KOPT-K1 (cell line): Measurements from ENCODE around the gene PDE1C.

Source experiments
- H3K27ac ChIP-seq: fragments of 200-600 bp; sonication (generic); 2 replicates; pipeline ENCODE4 v1.5.1; 2016; ENCODE audit warnings: antibody characterized with exemption, mild to moderate bottlenecking, low read depth, low read length; ENCODE audit not compliant: poor library complexity, severe bottlenecking
- H3K36me3 ChIP-seq: fragments of 200-600 bp; sonication (generic); 2 replicates; pipeline ENCODE4 v1.5.1; 2017; ENCODE audit warnings: antibody characterized with exemption, mild to moderate bottlenecking, low read length, moderate library complexity; ENCODE audit not compliant: insufficient read depth
- H3K9me3 ChIP-seq: fragments of 200-600 bp; sonication (generic); 2 replicates; pipeline ENCODE4 v1.5.1; 2017; ENCODE audit warnings: antibody characterized with exemption, low read length, mild to moderate bottlenecking; ENCODE audit not compliant: insufficient read depth, poor library complexity, severe bottlenecking

The PDE1C gene

GRCh38 chr7:31963569-31964175 lies 106.5 kb downstream of the PDE1C start:
- peaks cover 3% of the 10 kb centered on the region for H3K9me3 ChIP-seq
- H3K36me3 ChIP-seq, result no peaks in the 10 kb centered on the region
- H3K27ac ChIP-seq, result no peak overlapping the region

- no peak overlapping the region for H3K27ac ChIP-seq
- no peaks in the 10 kb centered on the region for H3K36me3 ChIP-seq
- peaks cover 3% of the 10 kb centered on the region for H3K9me3 ChIP-seq
Observed at GRCh38 chr7:31962246-31962645, 108.0 kb downstream of the PDE1C start.

GRCh38 chr7:31958226-31958625 lies 112.0 kb downstream of the PDE1C start:
- Histone ChIP-seq H3K27ac (no peak overlapping the region), H3K9me3 (peaks cover 3% of the 10 kb centered on the region)

GRCh38 chr7:31957756-31958155 lies 112.5 kb downstream of the PDE1C start:
- peaks cover 3% of the 10 kb centered on the region for H3K9me3 ChIP-seq
- no peaks in the 10 kb centered on the region for H3K36me3 ChIP-seq
- no peak overlapping the region for H3K27ac ChIP-seq

More at GRCh38 chr7:31958226-31958625, 112.0 kb downstream of the PDE1C start:
- no peaks in the 10 kb centered on the region for H3K36me3 ChIP-seq

DNA sequence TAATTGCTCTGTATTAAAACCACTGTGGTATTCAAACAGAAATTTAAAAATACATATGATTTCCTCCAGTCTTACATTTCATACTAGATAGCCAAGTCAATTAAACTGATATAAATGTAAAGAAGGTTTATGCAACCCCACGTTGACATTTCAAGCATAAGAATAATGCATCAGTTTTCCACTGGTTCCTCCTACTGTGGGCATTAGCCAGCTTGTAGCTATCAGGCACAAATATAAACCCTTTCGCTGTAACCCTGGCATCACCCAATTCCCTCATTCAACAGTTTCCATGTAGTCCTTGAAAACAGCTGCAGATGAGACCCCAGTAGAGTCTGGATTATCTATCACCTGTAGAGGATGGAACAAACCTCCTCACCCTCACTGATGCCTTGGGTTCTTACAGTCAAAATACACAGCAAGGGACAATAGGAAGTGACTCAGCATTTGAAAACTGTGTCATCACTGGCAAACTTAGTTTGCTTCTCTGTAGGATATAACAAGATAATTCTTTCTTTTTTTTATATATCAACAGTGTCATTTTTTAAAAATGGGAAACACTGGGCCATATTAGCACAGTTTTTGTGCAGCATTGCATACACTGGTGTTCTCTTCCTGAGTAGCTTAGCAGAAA lies 113.0 kb downstream of the PDE1C start:
- Histone ChIP-seq H3K36me3 (no peaks in the 10 kb centered on the region), H3K27ac (no peak overlapping the region)

GRCh38 chr7:31955641-31956040 lies 114.6 kb downstream of the PDE1C start:
- Histone ChIP-seq H3K36me3 (no peaks in the 10 kb centered on the region), H3K27ac (no peak overlapping the region), H3K9me3 (no peaks in the 10 kb centered on the region)

More for the DNA sequence above, 113.0 kb downstream of the PDE1C start:
- no peaks in the 10 kb centered on the region for H3K9me3 ChIP-seq

GRCh38 chr7:31955021-31955420 lies 115.2 kb downstream of the PDE1C start:
- Histone ChIP-seq H3K36me3 (no peaks in the 10 kb centered on the region), H3K27ac (no peak overlapping the region), H3K9me3 (no peaks in the 10 kb centered on the region)

GRCh38 chr7:31954500-31954899 lies 115.7 kb downstream of the PDE1C start:
- H3K9me3 ChIP-seq, result no peaks in the 10 kb centered on the region
- H3K36me3 ChIP-seq, result no peaks in the 10 kb centered on the region
- no peak overlapping the region for H3K27ac ChIP-seq

GRCh38 chr7:31953432-31953831 lies 116.8 kb downstream of the PDE1C start:
- Histone ChIP-seq H3K36me3 (no peaks in the 10 kb centered on the region), H3K27ac (no peak overlapping the region), H3K9me3 (no peaks in the 10 kb centered on the region)

- no peaks in the 10 kb centered on the region for H3K9me3 ChIP-seq
Observed at GRCh38 chr7:31950091-31950755, 120.0 kb downstream of the PDE1C start.

GRCh38 chr7:31948029-31948428 lies 122.2 kb downstream of the PDE1C start:
- H3K27ac ChIP-seq, result no peak overlapping the region
- no peaks in the 10 kb centered on the region for H3K9me3 ChIP-seq
- H3K36me3 ChIP-seq, result no peaks in the 10 kb centered on the region

More at GRCh38 chr7:31950091-31950755, 120.0 kb downstream of the PDE1C start:
- Histone ChIP-seq H3K36me3 (no peaks in the 10 kb centered on the region), H3K27ac (no peak overlapping the region)

GRCh38 chr7:31940167-31940566 lies 130.0 kb downstream of the PDE1C start:
- Histone ChIP-seq H3K27ac (no peak overlapping the region), H3K9me3 (no peaks in the 10 kb centered on the region), H3K36me3 (no peaks in the 10 kb centered on the region)

DNA sequence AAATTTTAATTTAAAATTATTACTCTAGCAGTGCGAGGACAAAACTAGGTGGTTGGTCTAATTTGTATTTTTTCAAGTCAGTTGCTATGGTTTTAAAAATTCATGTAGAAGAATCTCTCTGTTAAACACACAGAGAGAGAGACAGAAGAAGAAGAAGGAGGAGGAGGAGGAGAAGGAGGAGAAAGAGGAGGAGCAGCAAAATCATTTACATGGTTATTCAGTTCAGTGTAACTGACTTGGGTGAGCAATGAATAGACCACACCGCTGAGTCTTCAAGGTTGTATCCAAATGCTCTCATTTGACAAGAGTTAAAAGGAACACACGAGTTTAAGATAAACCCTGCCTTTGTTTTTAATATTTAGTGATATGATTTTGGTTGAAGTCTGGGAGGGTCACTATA lies 131.1 kb downstream of the PDE1C start:
- Histone ChIP-seq H3K9me3 (no peaks in the 10 kb centered on the region), H3K27ac (no peak overlapping the region), H3K36me3 (no peaks in the 10 kb centered on the region)

DNA sequence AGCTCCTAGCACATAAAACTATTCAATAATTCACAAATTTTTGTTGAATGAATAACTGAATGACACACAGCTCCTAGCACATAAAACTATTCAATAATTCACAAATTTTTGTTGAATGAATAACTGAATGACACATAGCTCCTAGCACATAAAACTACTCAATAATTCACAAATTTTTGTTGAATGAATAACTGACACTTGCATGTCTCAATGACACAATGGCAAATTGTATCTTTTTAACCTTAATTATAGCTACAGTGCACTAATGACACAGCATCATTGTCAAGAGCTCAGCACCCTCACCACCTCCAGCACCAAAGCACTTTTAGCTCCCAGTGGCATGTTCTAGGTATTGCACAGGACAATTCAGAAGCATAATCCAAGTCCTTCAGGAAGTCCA lies 131.6 kb downstream of the PDE1C start:
- no peaks in the 10 kb centered on the region for H3K36me3 ChIP-seq
- no peak overlapping the region for H3K27ac ChIP-seq
- H3K9me3 ChIP-seq, result no peaks in the 10 kb centered on the region

DNA sequence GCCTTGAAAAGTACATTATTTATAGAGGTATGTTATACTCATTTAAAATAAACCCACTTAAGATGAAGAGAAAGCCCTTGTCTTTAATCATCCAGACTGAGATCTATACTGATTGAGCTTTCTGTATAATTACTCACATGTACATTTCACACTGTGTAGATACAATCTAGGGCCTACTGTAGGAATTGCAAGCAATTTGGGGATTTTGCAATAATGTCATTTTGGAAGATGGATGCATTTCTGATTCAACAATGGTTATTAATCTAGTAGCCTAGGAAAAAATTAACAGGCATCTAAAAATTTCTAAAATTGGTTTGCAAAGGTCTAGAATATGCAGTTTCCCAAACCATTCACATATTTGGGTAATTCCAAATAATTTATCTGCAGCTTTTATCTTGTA lies 132.2 kb downstream of the PDE1C start:
- Histone ChIP-seq H3K27ac (no peak overlapping the region), H3K9me3 (no peaks in the 10 kb centered on the region), H3K36me3 (no peaks in the 10 kb centered on the region)
